Mammary epithelial cell (primary cell): ENCODE results near the gene PRKCH.

Experiments used
- CTCF ChIP-seq, 2 donors: IDR thresholded peaks in 1 of 2; conservative IDR thresholded peaks in 1 of 2; 2 replicates each; pipeline ENCODE4 v1.5.1; 2011 to 2012; ENCODE audit warnings: inconsistent platforms in 2 of 2, low read length in 2 of 2, mild to moderate bottlenecking in 2 of 2, control low read depth in 1 of 2, low read depth in 1 of 2; ENCODE audit not compliant: insufficient read depth in 1 of 2; ENCODE audit errors: extremely low read depth in 1 of 2
- EZH2 ChIP-seq: IDR thresholded peaks from 2 replicates; pipeline ENCODE4 v1.6.1; 2012; ENCODE audit warnings: low read length, inconsistent platforms, borderline replicate concordance

DNA sequence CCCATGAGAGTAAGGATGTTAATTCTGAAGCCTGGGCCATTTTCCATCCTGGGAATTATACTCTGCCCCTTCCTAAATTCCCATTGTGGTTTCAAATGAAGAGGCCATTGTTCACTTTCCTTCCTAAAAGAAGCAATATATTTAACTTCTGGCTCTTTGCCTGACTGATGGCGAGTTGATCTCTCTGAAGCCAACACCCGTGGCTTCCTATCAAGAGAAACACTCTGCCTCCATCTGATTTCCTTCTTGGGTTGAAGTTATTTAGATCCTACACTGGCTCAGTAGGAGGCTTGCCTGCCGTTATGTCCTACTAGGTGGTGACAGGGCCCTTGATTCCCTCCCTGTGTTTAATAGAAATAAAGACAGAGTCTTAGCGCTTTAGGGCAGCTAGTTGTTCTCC is 97.4 kb downstream of the PRKCH start:
- TF ChIP-seq CTCF (conservative IDR thresholded peaks at IDR 0.05 in 1 of 2, IDR thresholded peaks at IDR 0.05 in 1 of 2; ENCODE audit: extremely low read depth in 1 of 2, insufficient read depth in 1 of 2, low read depth in 1 of 2, low read length in 2 of 2) = no peak
- TF ChIP-seq EZH2 = no peak
